ENCODE data around the gene KRTAP10-4. TPM values are rescaled to one million over a fixed set of nuclear protein-coding genes. Genes with fewer than 3 reads are reported as not detected.

KRTAP10-4 gene
- total and polyA plus RNA-seq, 2 of the 4 experiments (the other 2 are of a cell fraction): not detected

GRCh38 chr21:44539046-44539445 is 34.5 kb upstream of the KRTAP10-4 start:
- no TSS peak for BruUV-seq (replicated peaks)
- Histone ChIP-seq H4K8ac (ENCODE audit: low read depth in 2 of 2, low read length in 2 of 2) (no peak overlapping the region), H3K18ac (ENCODE audit: low read depth, low read length) (no peak overlapping the region), H4K5ac (ENCODE audit: low read depth, low read length) (no peak overlapping the region), H2AK5ac (ENCODE audit: low read depth, low read length) (no peak overlapping the region), H3K4me2 (ENCODE audit: low read depth, low read length) (no peak overlapping the region), H3K9me3 (ENCODE audit: control insufficient read depth, insufficient read depth, low read length) (peaks cover 2% of the 10 kb centered on the region), H3K27ac (ENCODE audit: insufficient read depth, low read length) (no peak overlapping the region), H3K27me3 (ENCODE audit: control insufficient read depth, insufficient read depth, low read length) (0 out of 2 replicates have a peak, but pooled peaks cover 2% of the 10 kb centered on the region), H3K79me1 (ENCODE audit: low read depth in 1 of 2, low read length in 2 of 2) (no peaks in the 10 kb centered on the region), H3K9ac (ENCODE audit: low read depth, low read length) (no peak overlapping the region), H3K4ac (ENCODE audit: low read depth, low read length) (no peak overlapping the region), H3K23ac (ENCODE audit: low read depth, low read length) (no peak overlapping the region), H4K20me1 (ENCODE audit: insufficient read depth, low read length) (no peaks in the 10 kb centered on the region), H2BK120ac (ENCODE audit: low read depth, low read length) (no peak overlapping the region), H3K9me1 (ENCODE audit: insufficient read depth, low read length) (no peaks in the 10 kb centered on the region), H3K36me3 (ENCODE audit: control insufficient read depth, insufficient read depth, low read length) (no peaks in the 10 kb centered on the region), H3K4me1 (ENCODE audit: control insufficient read depth, insufficient read depth, low read length) (no peaks in the 10 kb centered on the region), H2BK5ac (ENCODE audit: low read depth, low read length, poor library complexity, severe bottlenecking) (no peak overlapping the region), H2BK15ac (ENCODE audit: low read depth, low read length) (no peak overlapping the region), H3K4me3 (ENCODE audit: insufficient read depth, low read depth, low read length) (no peak overlapping the region), H3K14ac (replicated peaks; ENCODE audit: low read depth, low read length) (no peak overlapping the region), H2AK9ac (replicated peaks; ENCODE audit: low read depth, low read length, poor library complexity) (no peak overlapping the region), H3K56ac (ENCODE audit: extremely low read depth, insufficient read depth, low read length) (no peak overlapping the region), H2BK20ac (ENCODE audit: low read depth, low read length) (no peak overlapping the region), H2AFZ (replicated peaks; ENCODE audit: low read length, poor library complexity) (no peak overlapping the region), H4K91ac (ENCODE audit: insufficient read depth, low read depth, low read length) (no peak overlapping the region)
- in situ Hi-C loops (cut with MboI; ENCODE audit: low sequenced_read_pairs): no loop called here
- no peak for ATAC-seq (ENCODE audit: low read depth)
- TF ChIP-seq CHD1 (IDR thresholded peaks at IDR 0.05; ENCODE audit: low read depth, low read length): no peak
- TF ChIP-seq MXI1 (IDR thresholded peaks at IDR 0.05; ENCODE audit: borderline replicate concordance, low read depth, low read length): no peak
- no peak for TF ChIP-seq CTCF (conservative IDR thresholded peaks at IDR 0.05; ENCODE audit: low read depth, low read length)
- no peak for TF ChIP-seq SMC3 (IDR thresholded peaks at IDR 0.05; ENCODE audit: low read depth, low read length)
- no peak for TF ChIP-seq RFX5 (IDR thresholded peaks at IDR 0.05; ENCODE audit: low read depth, low read length)
- no peak for TF ChIP-seq USF2 (IDR thresholded peaks at IDR 0.05; ENCODE audit: low read depth, low read length)
- TF ChIP-seq MAFK (IDR thresholded peaks at IDR 0.05; ENCODE audit: low read depth, low read length): no peak
- no peak for TF ChIP-seq FOS (IDR thresholded peaks at IDR 0.05; ENCODE audit: low read depth, low read length)
- no peak for TF ChIP-seq CEBPB (IDR thresholded peaks at IDR 0.05; ENCODE audit: low read depth, low read length)
- TF ChIP-seq ELK1 (IDR thresholded peaks at IDR 0.05; ENCODE audit: borderline replicate concordance, low read depth, low read length): no peak
- TF ChIP-seq RAD21 (IDR thresholded peaks at IDR 0.05; ENCODE audit: low read length): no peak
- TF ChIP-seq RCOR1 (IDR thresholded peaks at IDR 0.05; ENCODE audit: insufficient replicate concordance, low read length): no peak
- TF ChIP-seq POLR2A (IDR thresholded peaks at IDR 0.05; ENCODE audit: low read depth, low read length): no peak
- TF ChIP-seq BHLHE40 (IDR thresholded peaks at IDR 0.05; ENCODE audit: low read depth, low read length): no peak
- no peak for TF ChIP-seq NFE2L2 (IDR thresholded peaks at IDR 0.05; ENCODE audit: low read depth, low read length)
- dilution Hi-C loops (cut with HindIII; ENCODE audit: low sequenced_read_pairs, unreplicated experiment): no loop called here
- POLR2A ChIA-PET (ENCODE audit: unreplicated experiment): interaction anchor here (0.6 kb wide), 1 partner anchor 1204 kb away, joined by 3 read pairs; no protein-coding TSS in a partner anchor
- intact Hi-C loops (cut with micrococcal nuclease): no loop called here
- 29% methylated on average over 6 of the region's 14 CpGs; no CpG with 5 or more reads in 1 of the 2 experiments for WGBS, 2 experiments (ENCODE audit: extremely low coverage in 2 of 2, insufficient read length in 1 of 2)
- DNase-seq: no peak
- CTCF ChIA-PET: no interaction called here

All from IMR-90 (cell line).